GM10266 (cell line): ENCODE data around the gene TMEM117.

ENCODE experiments used
- DNase-seq: peaks from one replicate; pipeline ENCODE4 v3.0.0; 2012; ENCODE audit errors: extremely low spot score
- TF ChIP-seq, protein P1 (sequence below): IDR thresholded peaks from 2 replicates; pipeline ENCODE4 v1.5.1; 2012; ENCODE audit warnings: mild to moderate bottlenecking, low read depth; ENCODE audit not compliant: control insufficient read depth, insufficient read depth; ENCODE audit errors: missing control alignments

The TMEM117 gene

GRCh38 chr12:44317651-44318126, 481.8 kb downstream of the TMEM117 start:
- TF ChIP-seq, protein P1, sequence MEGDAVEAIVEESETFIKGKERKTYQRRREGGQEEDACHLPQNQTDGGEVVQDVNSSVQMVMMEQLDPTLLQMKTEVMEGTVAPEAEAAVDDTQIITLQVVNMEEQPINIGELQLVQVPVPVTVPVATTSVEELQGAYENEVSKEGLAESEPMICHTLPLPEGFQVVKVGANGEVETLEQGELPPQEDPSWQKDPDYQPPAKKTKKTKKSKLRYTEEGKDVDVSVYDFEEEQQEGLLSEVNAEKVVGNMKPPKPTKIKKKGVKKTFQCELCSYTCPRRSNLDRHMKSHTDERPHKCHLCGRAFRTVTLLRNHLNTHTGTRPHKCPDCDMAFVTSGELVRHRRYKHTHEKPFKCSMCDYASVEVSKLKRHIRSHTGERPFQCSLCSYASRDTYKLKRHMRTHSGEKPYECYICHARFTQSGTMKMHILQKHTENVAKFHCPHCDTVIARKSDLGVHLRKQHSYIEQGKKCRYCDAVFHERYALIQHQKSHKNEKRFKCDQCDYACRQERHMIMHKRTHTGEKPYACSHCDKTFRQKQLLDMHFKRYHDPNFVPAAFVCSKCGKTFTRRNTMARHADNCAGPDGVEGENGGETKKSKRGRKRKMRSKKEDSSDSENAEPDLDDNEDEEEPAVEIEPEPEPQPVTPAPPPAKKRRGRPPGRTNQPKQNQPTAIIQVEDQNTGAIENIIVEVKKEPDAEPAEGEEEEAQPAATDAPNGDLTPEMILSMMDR: peak; percentile 59
- peak; percentile 29 for DNase-seq

GRCh38 chr12:44331269-44331668, 495.4 kb downstream of the TMEM117 start:
- no peak for DNase-seq
- TF ChIP-seq, protein P1: no peak

- DNase-seq: no peak
- TF ChIP-seq, protein P1: no peak
These were observed 498.5 kb downstream of the TMEM117 start for GRCh38 chr12:44334347-44334746.

DNA sequence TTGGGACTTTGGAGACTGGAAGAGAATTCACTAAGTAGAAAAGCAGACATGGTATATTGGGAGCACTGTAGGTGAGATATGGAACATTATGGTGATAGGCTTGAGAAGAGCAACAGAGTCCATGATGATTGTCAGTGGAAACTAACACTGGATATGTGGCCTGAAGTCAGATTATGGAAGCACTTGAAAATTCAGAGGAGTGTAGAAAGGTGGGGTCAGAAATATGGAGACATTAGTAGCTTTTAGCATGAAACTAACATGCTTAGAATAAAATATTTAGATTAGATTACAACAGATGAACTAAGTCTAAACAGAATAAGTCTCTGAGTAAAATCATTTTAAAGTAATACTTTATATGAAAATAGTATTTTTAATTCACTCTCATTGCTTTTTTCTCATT, 499.1 kb downstream of the TMEM117 start:
- TF ChIP-seq, protein P1: no peak
- no peak for DNase-seq

- no peak for DNase-seq
These were observed 500.7 kb downstream of the TMEM117 start for GRCh38 chr12:44336577-44336976.

DNA sequence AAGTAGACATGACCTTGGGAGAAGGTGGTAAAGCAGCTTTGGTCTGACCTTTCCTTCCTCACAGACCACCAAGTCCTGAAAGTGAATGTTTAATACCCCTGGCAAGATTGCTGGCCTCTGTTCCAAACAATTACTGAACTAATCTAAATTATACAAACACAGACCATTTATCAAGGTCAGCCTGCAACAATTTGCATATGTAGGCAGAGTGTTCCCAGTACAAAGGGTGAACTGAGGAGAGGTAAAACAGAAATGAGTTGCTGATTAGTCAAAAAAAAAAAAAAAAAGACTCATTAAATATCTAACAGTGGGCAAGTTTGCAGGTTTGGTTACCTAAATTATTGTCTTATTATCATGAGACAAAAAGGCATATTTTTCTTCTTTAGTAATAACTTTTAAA, 506.5 kb downstream of the TMEM117 start:
- TF ChIP-seq, protein P1: no peak
- DNase-seq: no peak

More at GRCh38 chr12:44336577-44336976, 500.7 kb downstream of the TMEM117 start:
- TF ChIP-seq, protein P1: no peak

DNA sequence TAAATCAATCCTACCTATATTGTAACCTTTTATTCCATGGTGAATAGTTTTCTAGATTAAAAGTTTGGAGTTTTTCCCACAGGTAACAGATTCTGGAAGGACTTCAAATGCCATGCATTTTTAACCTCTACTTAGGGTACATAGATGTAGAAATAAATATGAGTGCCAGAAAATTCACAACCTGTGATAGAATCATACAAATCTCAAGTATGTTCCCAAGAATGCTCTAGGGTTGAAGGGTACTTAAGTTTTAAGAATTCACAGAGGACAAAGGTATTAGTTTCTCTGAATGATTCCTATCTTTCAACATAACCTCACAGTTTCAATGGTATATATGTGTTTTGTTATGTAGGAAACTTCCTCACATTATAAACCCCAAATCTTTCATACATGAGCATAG, 511.3 kb downstream of the TMEM117 start:
- TF ChIP-seq, protein P1: no peak
- DNase-seq: no peak
